ENCODE measurements around the gene NHSL1.

Gene NHSL1

GRCh38 chr6:138456401-138456790 is 42.9 kb downstream of the NHSL1 start:
- DNase-seq (ENCODE audit: low read depth) = no peak

GRCh38 chr6:138455746-138456400 is 43.4 kb downstream of the NHSL1 start:
- peak; percentile 44 for DNase-seq (ENCODE audit: low read depth)

- no peak for DNase-seq (ENCODE audit: low read depth)
Observed at GRCh38 chr6:138454981-138455706, 44.1 kb downstream of the NHSL1 start.

GRCh38 chr6:138451043-138451442 is 48.3 kb downstream of the NHSL1 start:
- no peak for DNase-seq (ENCODE audit: low read depth)

GRCh38 chr6:138450445-138450844 is 48.8 kb downstream of the NHSL1 start:
- DNase-seq (ENCODE audit: low read depth) = no peak

- no peak for DNase-seq (ENCODE audit: low read depth)
Observed at GRCh38 chr6:138446821-138447220, 52.5 kb downstream of the NHSL1 start.

GRCh38 chr6:138443979-138444378 is 55.3 kb downstream of the NHSL1 start:
- peak; percentile 7 for DNase-seq (ENCODE audit: low read depth)

- DNase-seq (ENCODE audit: low read depth) = no peak
Observed at GRCh38 chr6:138442663-138443062, 56.6 kb downstream of the NHSL1 start.

GRCh38 chr6:138441965-138442364 is 57.3 kb downstream of the NHSL1 start:
- DNase-seq (ENCODE audit: low read depth) = no peak

- no peak for DNase-seq (ENCODE audit: low read depth)
Observed at GRCh38 chr6:138440758-138441357, 58.4 kb downstream of the NHSL1 start.

GRCh38 chr6:138440296-138440695 is 59.0 kb downstream of the NHSL1 start:
- no peak for DNase-seq (ENCODE audit: low read depth)

- no peak for DNase-seq (ENCODE audit: low read depth)
Observed at GRCh38 chr6:138439546-138439945, 59.7 kb downstream of the NHSL1 start.

GRCh38 chr6:138434925-138435324 is 64.4 kb downstream of the NHSL1 start:
- DNase-seq (ENCODE audit: low read depth) = no peak

- no peak for DNase-seq (ENCODE audit: low read depth)
Observed at GRCh38 chr6:138434096-138434495, 65.2 kb downstream of the NHSL1 start.

- no peak for DNase-seq (ENCODE audit: low read depth)
Observed at GRCh38 chr6:138432063-138432356, 67.3 kb downstream of the NHSL1 start.

- no peak for DNase-seq (ENCODE audit: low read depth)
Observed at GRCh38 chr6:138431256-138432062, 67.8 kb downstream of the NHSL1 start.

- no peak for DNase-seq (ENCODE audit: low read depth)
Observed at GRCh38 chr6:138430361-138431145, 68.7 kb downstream of the NHSL1 start.

GRCh38 chr6:138429761-138430160 is 69.5 kb downstream of the NHSL1 start:
- peak; percentile 10 for DNase-seq (ENCODE audit: low read depth)

- DNase-seq (ENCODE audit: low read depth) = peak; percentile 67
Observed at GRCh38 chr6:138428944-138429598, 70.2 kb downstream of the NHSL1 start.

- no peak for DNase-seq (ENCODE audit: low read depth)
Observed at GRCh38 chr6:138427701-138428100, 71.6 kb downstream of the NHSL1 start.

- DNase-seq (ENCODE audit: low read depth) = no peak
Observed at GRCh38 chr6:138426500-138427123, 72.7 kb downstream of the NHSL1 start.
